HepG2 (cell line): ENCODE data around the gene NKD2. TPM values are rescaled to one million over a fixed set of nuclear protein-coding genes. Genes with fewer than 3 reads are reported as not detected.

Experiments used
- ATAC-seq: fragments of 200-7000 bp; cut with Tn5 transposase; 3 replicates; pipeline ENCODE4 v1.9.1; 2020; ENCODE audit warnings: mild to moderate bottlenecking, moderate library complexity
- BruUV-seq: library from RNA; stranded (reverse); fragments of 400-500 nt; replicated peaks from 2 replicates; lab custom pipeline; 2021; lab: Mats Ljungman, UMichigan
- CTCF ChIA-PET: fragments of 300-600 bp; formaldehyde crosslinking; extraction: SDS; loops from one replicate; lab custom pipeline; 2021; ENCODE audit warnings: low total read pairs, inconsistent platforms, low intra/inter-chr PET ratio; lab: Yijun Ruan, JAX
- POLR2A ChIA-PET: fragments of 350-600 bp; sonication (Branson Sonifier 250); formaldehyde crosslinking; loops from one replicate; lab custom pipeline; 2020; ENCODE audit warnings: antibody characterized with exemption, inconsistent platforms; lab: Yijun Ruan, JAX
- DNase-seq: peaks from one replicate; pipeline ENCODE4 v3.0.0-alpha.2; 2015; ENCODE audit warnings: low spot score
- FAIRE-seq: peaks from 3 replicates; lab custom pipeline; 2011; peaks lifted over from hg19 to GRCh38; lab: Jason Lieb, UNC
- H2AFZ ChIP-seq: one replicate; pipeline ENCODE4 v1.6.1; 2011; ENCODE audit warnings: low read length, inconsistent platforms
- H3K27ac ChIP-seq: fragments of 300-600 bp; 3 replicates; pipeline ENCODE4 v1.8.0; 2011; ENCODE audit warnings: mixed run types, mild to moderate bottlenecking, mixed read lengths, low read length, inconsistent platforms; ENCODE audit not compliant: insufficient read depth; ENCODE audit errors: extremely low read length
- H3K27me3 ChIP-seq, 2 experiments: fragments of 200-600 bp in 1 of 2; 2 replicates in 1 of 2; 3 replicates in 1 of 2; pipeline versions ENCODE4 v1.6.0 to v1.8.0; 2011; ENCODE audit warnings: low read length in 2 of 2, mild to moderate bottlenecking in 2 of 2, moderate library complexity in 2 of 2, inconsistent platforms in 1 of 2; ENCODE audit not compliant: insufficient read depth in 2 of 2, control insufficient read depth in 1 of 2
- H3K36me3 ChIP-seq, 2 experiments: fragments of 200-600 bp in 1 of 2; replicated peaks in 1 of 2; 2 replicates in 1 of 2; 3 replicates in 1 of 2; pipeline versions ENCODE4 v1.5.1 to v1.8.0; 2011; ENCODE audit warnings: low read length in 2 of 2, inconsistent platforms in 1 of 2; ENCODE audit not compliant: insufficient read depth in 2 of 2, control insufficient read depth in 1 of 2
- H3K4me1 ChIP-seq: 2 replicates; pipeline ENCODE4 v1.5.1; 2012; ENCODE audit warnings: low read length, inconsistent platforms; ENCODE audit not compliant: insufficient read depth
- H3K4me2 ChIP-seq: 2 replicates; pipeline ENCODE4 v1.6.0; 2011; ENCODE audit warnings: low read depth, low read length, inconsistent platforms
- H3K4me3 ChIP-seq, 3 experiments: fragments of 200-600 bp in 1 of 3; sonication (generic), shearing (Covaris generic) in 1 of 3; replicated peaks in 1 of 3; 2 replicates each; pipeline ENCODE4 v1.5.1; 2011 to 2016; ENCODE audit warnings: low read length in 3 of 3, inconsistent platforms in 2 of 3, low read depth in 2 of 3, mild to moderate bottlenecking in 2 of 3, control low read depth in 1 of 3, mixed read lengths in 1 of 3; ENCODE audit not compliant: insufficient read depth in 1 of 3
- H3K79me2 ChIP-seq: one replicate; pipeline ENCODE4 v1.6.1; 2011; ENCODE audit warnings: low read length, inconsistent platforms; ENCODE audit not compliant: insufficient read depth
- H3K9ac ChIP-seq: 2 replicates; pipeline ENCODE4 v1.6.0; 2011; ENCODE audit warnings: mild to moderate bottlenecking, low read depth, low read length, inconsistent platforms; ENCODE audit not compliant: insufficient read depth
- H3K9me3 ChIP-seq: 2 replicates; pipeline ENCODE4 v1.5.1; 2012; ENCODE audit warnings: mild to moderate bottlenecking, low read length
- H4K20me1 ChIP-seq: 2 replicates; pipeline ENCODE4 v1.6.0; 2011; ENCODE audit warnings: inconsistent platforms, mild to moderate bottlenecking, low read length, moderate library complexity; ENCODE audit not compliant: insufficient read depth
- CAMTA2 ChIP-seq: sonication (generic); formaldehyde crosslinking; IDR thresholded peaks from 2 replicates; pipeline ENCODE4 v1.4.0; 2020; ENCODE audit warnings: mild to moderate bottlenecking, missing genetic modification reagents, borderline replicate concordance
- DNMT1 ChIP-seq: sonication (generic); formaldehyde crosslinking; IDR thresholded peaks from 2 replicates; pipeline ENCODE4 v1.5.1; 2020; ENCODE audit warnings: mild to moderate bottlenecking, missing genetic modification reagents
- E2F5 ChIP-seq: sonication (generic); formaldehyde crosslinking; conservative IDR thresholded peaks from 2 replicates; pipeline ENCODE4 v1.4.0; 2020; ENCODE audit warnings: missing genetic modification reagents
- JUN ChIP-seq: sonication (generic); formaldehyde crosslinking; IDR thresholded peaks from 2 replicates; pipeline ENCODE4 v1.4.0; 2020; ENCODE audit warnings: mild to moderate bottlenecking, missing genetic modification reagents
- ZBTB33 ChIP-seq: sonication (generic); formaldehyde crosslinking; IDR thresholded peaks from 2 replicates; pipeline ENCODE4 v1.4.0; 2020; ENCODE audit warnings: missing genetic modification reagents
- ZMYM4 ChIP-seq: sonication (generic); formaldehyde crosslinking; IDR thresholded peaks from 2 replicates; pipeline ENCODE4 v1.8.1; 2023; ENCODE audit warnings: mild to moderate bottlenecking, missing genetic modification reagents
- ZNF142 ChIP-seq: sonication (generic); formaldehyde crosslinking; IDR thresholded peaks from 2 replicates; pipeline ENCODE4 v1.4.0; 2020; ENCODE audit warnings: missing genetic modification reagents
- ZNF550 ChIP-seq: sonication (generic); formaldehyde crosslinking; IDR thresholded peaks from 2 replicates; pipeline ENCODE4 v1.4.0; 2020; ENCODE audit warnings: mild to moderate bottlenecking, missing genetic modification reagents, borderline replicate concordance
- ZNF563 ChIP-seq: sonication (generic); formaldehyde crosslinking; IDR thresholded peaks from 2 replicates; pipeline ENCODE4 v1.8.0; 2022; ENCODE audit warnings: mild to moderate bottlenecking, moderate library complexity, missing genetic modification reagents
- ZNF737 ChIP-seq: sonication (generic); formaldehyde crosslinking; IDR thresholded peaks from 2 replicates; pipeline ENCODE4 v1.5.0; 2020; ENCODE audit warnings: missing genetic modification reagents, mild to moderate bottlenecking, borderline replicate concordance
- WGBS: methylation state at CpG from one replicate; pipeline ENCODE4 v1.1.6; 2017; ENCODE audit warnings: low lambda C conversion rate; 5-methylcytosine and 5-hydroxymethylcytosine counted together
- in situ Hi-C: cut with HindIII; loops from 2 replicates; pipeline ENCODE4 v1.10.0; 2017; ENCODE audit warnings: low pct_unique_long_range_greater_than_20kb; ENCODE audit not compliant: extremely low pct_ligation_motif_present
- intact Hi-C: fragments of 100-400 bp; cut with micrococcal nuclease; formaldehyde crosslinking; loops from one replicate; pipeline ENCODE4 v1.10.0; 2022; ENCODE audit not compliant: unreplicated experiment
- polyA plus RNA-seq, 8 experiments: library from polyadenylated mRNA; depleted of rRNA in 3 of 8; stranded (reverse) in 7 of 8; unstranded in 1 of 8; fragments of >200 nt; fragmentation: Illumina TruSeq in 4 of 8; extraction: Trizol in 4 of 8; gene quantifications; 2 replicates each; pipeline versions ENCODE4 v1.2.1 to v1.2.3, GENCODE V29; 2011 to 2016; ENCODE audit warnings: low read depth in 4 of 8, missing spikeins in 1 of 8, mixed read lengths in 1 of 8; ENCODE audit not compliant: insufficient read depth in 1 of 8
- total RNA-seq, 5 experiments: library from RNA; depleted of rRNA; stranded (reverse); fragments of >200 nt; fragmentation: Illumina TruSeq; extraction: Trizol; gene quantifications; 2 replicates each; pipeline ENCODE4 v1.2.3, GENCODE V29; 2016; ENCODE audit warnings: low read depth in 1 of 5

NKD2 gene
- total and polyA plus RNA-seq, 2 of the 13 experiments (the other 11 are each of a cell fraction or from before 2014, with no cell fraction given) = 0.53 to 0.82 TPM

- Histone ChIP-seq H3K9me3 (no peaks in the 10 kb centered on the region), H4K20me1 (no peaks in the 10 kb centered on the region), H3K27ac (no peak overlapping the region), H3K4me3 (no peak overlapping the region), H3K27me3 (peaks cover 0 to 2% of the 10 kb centered on the region in 2 experiments; a peak in 1 of 5 replicates), H3K9ac (no peak overlapping the region), H2AFZ (no peak overlapping the region), H3K36me3 (no peaks in the 10 kb centered on the region), H3K4me2 (no peak overlapping the region), H3K4me1 (no peaks in the 10 kb centered on the region), H3K79me2 (no peaks in the 10 kb centered on the region)
- intact Hi-C loops (no loop called here), in situ Hi-C loops (no loop called here)
- ATAC-seq (no peak), FAIRE-seq (no peak), DNase-seq (no peak)
- TF ChIP-seq ZBTB33 (CRISPR knock-in tag) = no peak
- no peak for TF ChIP-seq DNMT1
- no peak for TF ChIP-seq ZMYM4 (CRISPR knock-in tag)
- no peak for TF ChIP-seq E2F5 (CRISPR knock-in tag)
- no peak for TF ChIP-seq ZNF142 (CRISPR knock-in tag)
- TF ChIP-seq CAMTA2 = no peak
- no peak for TF ChIP-seq JUN (CRISPR knock-in tag)
- TF ChIP-seq ZNF737 (CRISPR knock-in tag) = no peak
- no peak for TF ChIP-seq ZNF550 (CRISPR knock-in tag)
- TF ChIP-seq ZNF563 (CRISPR knock-in tag) = no peak
- 82% methylated on average over 17 of the region's 28 CpGs for WGBS
- CTCF ChIA-PET = no interaction called here
- POLR2A ChIA-PET = no interaction called here
- BruUV-seq = no TSS peak
Measured at GRCh38 chr5:1038417-1039209, 30.0 kb downstream of the NKD2 start.
